Ascending aorta (tissue), 2 donors: ENCODE measurements around the gene KLF2. TPM values are rescaled to one million over a fixed set of nuclear protein-coding genes. Genes with fewer than 3 reads are reported as not detected.

ENCODE experiments used
- DNase-seq, 2 donors: peaks; one replicate each; pipeline ENCODE4 v3.0.0-alpha.2; 2019; ENCODE audit warnings: low spot score in 2 of 2
- H3K27ac ChIP-seq, 2 donors: fragments of 200-600 bp; sonication (generic); one replicate each; pipeline ENCODE4 v1.5.1; 2016 to 2017; ENCODE audit warnings: mild to moderate bottlenecking in 1 of 2
- H3K27me3 ChIP-seq: fragments of 200-600 bp; sonication (generic); one replicate; pipeline ENCODE4 v1.5.1; 2017
- H3K36me3 ChIP-seq, 2 donors: fragments of 200-600 bp; sonication (generic); one replicate each; pipeline ENCODE4 v1.5.1; 2016
- H3K4me1 ChIP-seq, 2 donors: fragments of 200-600 bp; sonication (generic); one replicate each; pipeline ENCODE4 v1.5.1; 2016 to 2017; ENCODE audit warnings: mild to moderate bottlenecking in 1 of 2
- H3K4me3 ChIP-seq, 2 donors: fragments of 200-600 bp; sonication (generic); one replicate each; pipeline ENCODE4 v1.5.1; 2016 to 2017; ENCODE audit warnings: mild to moderate bottlenecking in 1 of 2
- H3K9me3 ChIP-seq, 2 donors: fragments of 200-600 bp; sonication (generic); one replicate each; pipeline ENCODE4 v1.5.1; 2016
- CTCF ChIP-seq, 3 experiments: fragments of 200-600 bp in 2 of 3; fragments of 450-650 bp in 1 of 3; sonication (generic) in 2 of 3; IDR thresholded peaks; one replicate each; pipeline ENCODE4 v1.5.1; 2016 to 2019; ENCODE audit warnings: antibody characterized with exemption in 3 of 3, mild to moderate bottlenecking in 1 of 3, moderate library complexity in 1 of 3
- intact Hi-C: fragments of 100-400 bp; cut with DNase I; formaldehyde crosslinking; loops from one replicate; pipeline ENCODE4 v1.15.1; 2023
- total RNA-seq: library from RNA; depleted of rRNA; stranded (reverse); fragments of >200 nt; gene quantifications from one replicate; pipeline ENCODE4 v1.1.0, GENCODE V29; 2016

The KLF2 gene
- total RNA-seq, 1 donor from 2014 or later = 281 TPM

GRCh38 chr19:16369664-16370576, 45.3 kb downstream of the KLF2 start:
- H3K36me3 ChIP-seq = peaks cover 9 to 16% of the 10 kb centered on the region in 2 donors
- DNase-seq = no peak
- no peaks in the 10 kb centered on the region for H3K27me3 ChIP-seq
- no peak overlapping the region for H3K27ac ChIP-seq
- H3K4me1 ChIP-seq = no peaks in the 10 kb centered on the region
- H3K4me3 ChIP-seq = no peak overlapping the region
- intact Hi-C loops = no loop called here
- no peak for TF ChIP-seq CTCF (IDR thresholded peaks at IDR 0.05)
- no peaks in the 10 kb centered on the region for H3K9me3 ChIP-seq

GRCh38 chr19:16370641-16371391, 46.2 kb downstream of the KLF2 start:
- H3K4me3 ChIP-seq = no peak overlapping the region
- DNase-seq = no peak
- intact Hi-C loops = no loop called here
- H3K36me3 ChIP-seq = peaks cover 11 to 25% of the 10 kb centered on the region in 2 donors
- no peaks in the 10 kb centered on the region for H3K9me3 ChIP-seq
- no peak for TF ChIP-seq CTCF (IDR thresholded peaks at IDR 0.05)
- H3K4me1 ChIP-seq = no peaks in the 10 kb centered on the region
- no peaks in the 10 kb centered on the region for H3K27me3 ChIP-seq
- no peak overlapping the region for H3K27ac ChIP-seq

GRCh38 chr19:16371540-16371986, 46.9 kb downstream of the KLF2 start:
- H3K27me3 ChIP-seq = no peaks in the 10 kb centered on the region
- H3K4me1 ChIP-seq = no peaks in the 10 kb centered on the region
- no peak overlapping the region for H3K27ac ChIP-seq
- H3K9me3 ChIP-seq = no peaks in the 10 kb centered on the region
- peaks cover 17 to 32% of the 10 kb centered on the region in 2 donors for H3K36me3 ChIP-seq
- intact Hi-C loops = no loop called here
- no peak for TF ChIP-seq CTCF (IDR thresholded peaks at IDR 0.05)
- H3K4me3 ChIP-seq = no peak overlapping the region
- no peak for DNase-seq

GRCh38 chr19:16372065-16372915, 47.7 kb downstream of the KLF2 start:
- TF ChIP-seq CTCF (IDR thresholded peaks at IDR 0.05) = no peak
- intact Hi-C loops = no loop called here
- no peak overlapping the region for H3K4me3 ChIP-seq
- no peak for DNase-seq
- H3K36me3 ChIP-seq = peaks cover 22 to 37% of the 10 kb centered on the region in 2 donors
- H3K27ac ChIP-seq = peak overlapping the region in 1 of 2 donors; percentile 22
- H3K27me3 ChIP-seq = no peaks in the 10 kb centered on the region
- H3K9me3 ChIP-seq = no peaks in the 10 kb centered on the region
- H3K4me1 ChIP-seq = no peaks in the 10 kb centered on the region

- no peak overlapping the region for H3K4me3 ChIP-seq
- intact Hi-C loops = no loop called here
- H3K4me1 ChIP-seq = no peaks in the 10 kb centered on the region
- no peaks in the 10 kb centered on the region for H3K9me3 ChIP-seq
- H3K27me3 ChIP-seq = no peaks in the 10 kb centered on the region
- DNase-seq = no peak
- peak overlapping the region in 1 of 2 donors; percentile 22 for H3K27ac ChIP-seq
- peaks cover 27 to 37% of the 10 kb centered on the region in 2 donors for H3K36me3 ChIP-seq
- no peak for TF ChIP-seq CTCF (IDR thresholded peaks at IDR 0.05)
These were observed 48.5 kb downstream of the KLF2 start for GRCh38 chr19:16373079-16373478.
